ENCODE data around the gene CLEC4D.

DNA sequence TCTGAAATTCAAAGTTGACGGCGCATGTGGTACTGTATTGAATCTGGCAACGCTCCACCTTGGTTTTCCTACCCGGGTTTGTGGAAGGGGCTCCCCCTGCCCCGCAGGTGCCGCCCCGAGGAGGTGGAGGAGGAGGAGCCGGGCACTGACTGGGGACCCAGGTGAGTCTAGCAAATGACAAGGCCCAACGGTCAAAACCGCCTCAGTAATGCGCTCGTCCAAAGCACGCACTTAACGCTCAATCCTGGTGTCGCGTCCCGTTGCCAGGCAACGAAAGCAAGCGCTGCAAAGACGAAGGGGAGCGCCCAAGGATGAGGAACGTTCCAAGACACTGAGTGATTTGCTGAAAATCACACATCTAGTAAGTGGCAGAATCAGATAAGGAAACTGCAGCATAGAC is 51.4 kb downstream of the CLEC4D start:
- TF ChIP-seq, protein P1, sequence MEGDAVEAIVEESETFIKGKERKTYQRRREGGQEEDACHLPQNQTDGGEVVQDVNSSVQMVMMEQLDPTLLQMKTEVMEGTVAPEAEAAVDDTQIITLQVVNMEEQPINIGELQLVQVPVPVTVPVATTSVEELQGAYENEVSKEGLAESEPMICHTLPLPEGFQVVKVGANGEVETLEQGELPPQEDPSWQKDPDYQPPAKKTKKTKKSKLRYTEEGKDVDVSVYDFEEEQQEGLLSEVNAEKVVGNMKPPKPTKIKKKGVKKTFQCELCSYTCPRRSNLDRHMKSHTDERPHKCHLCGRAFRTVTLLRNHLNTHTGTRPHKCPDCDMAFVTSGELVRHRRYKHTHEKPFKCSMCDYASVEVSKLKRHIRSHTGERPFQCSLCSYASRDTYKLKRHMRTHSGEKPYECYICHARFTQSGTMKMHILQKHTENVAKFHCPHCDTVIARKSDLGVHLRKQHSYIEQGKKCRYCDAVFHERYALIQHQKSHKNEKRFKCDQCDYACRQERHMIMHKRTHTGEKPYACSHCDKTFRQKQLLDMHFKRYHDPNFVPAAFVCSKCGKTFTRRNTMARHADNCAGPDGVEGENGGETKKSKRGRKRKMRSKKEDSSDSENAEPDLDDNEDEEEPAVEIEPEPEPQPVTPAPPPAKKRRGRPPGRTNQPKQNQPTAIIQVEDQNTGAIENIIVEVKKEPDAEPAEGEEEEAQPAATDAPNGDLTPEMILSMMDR (IDR thresholded peaks at IDR 0.05; ENCODE audit: poor library complexity, severe bottlenecking): no peak
- TF ChIP-seq RAD21 (conservative IDR thresholded peaks at IDR 0.05) (no peak), POLR2AphosphoS5 (IDR thresholded peaks at IDR 0.05) (no peak)
